HCT116 (cell line): Measurements from ENCODE around the gene ELMOD3.
"Not testable (repeated sequence)": the region's sequence is repeated elsewhere in the genome, so short reads cannot be mapped to it uniquely, and the experiment has no call there.

Experiments used
- CTCF ChIP-seq, 3 experiments: fragments of 200-600 bp in 1 of 3; sonication (generic) in 1 of 3; IDR thresholded peaks in 2 of 3; conservative IDR thresholded peaks in 1 of 3; 2 replicates each; pipeline ENCODE4 v1.5.1; 2012 to 2017; ENCODE audit warnings: low read depth in 2 of 3, low read length in 2 of 3, antibody characterized with exemption in 1 of 3, borderline replicate concordance in 1 of 3, control low read depth in 1 of 3, mild to moderate bottlenecking in 1 of 3, mixed read lengths in 1 of 3, mixed run types in 1 of 3, moderate library complexity in 1 of 3; ENCODE audit not compliant: insufficient read depth in 1 of 3
- EZH2 ChIP-seq: fragments of 200-600 bp; sonication (generic); IDR thresholded peaks from 2 replicates; pipeline ENCODE4 v1.6.1; 2017; ENCODE audit warnings: antibody characterized with exemption, mixed run types
- EZH2phosphoT487 ChIP-seq: fragments of 200-600 bp; IDR thresholded peaks from 2 replicates; pipeline ENCODE4 v1.6.1; 2018; ENCODE audit warnings: antibody characterized with exemption, borderline replicate concordance
- JUND ChIP-seq: IDR thresholded peaks from 2 replicates; pipeline ENCODE4 v1.6.1; 2012
- POLR2A ChIP-seq: IDR thresholded peaks from 2 replicates; pipeline ENCODE4 v1.7.0; 2011; ENCODE audit warnings: borderline replicate concordance; ENCODE audit not compliant: insufficient read depth, insufficient read length; ENCODE audit errors: extremely low read depth
- SRF ChIP-seq: IDR thresholded peaks from 2 replicates; pipeline ENCODE4 v1.6.1; 2012; ENCODE audit warnings: low read depth
- YY1 ChIP-seq: IDR thresholded peaks from 2 replicates; pipeline ENCODE4 v1.6.1; 2011; ENCODE audit warnings: low read length, low read depth, moderate library complexity, mild to moderate bottlenecking; ENCODE audit not compliant: insufficient replicate concordance; ENCODE audit errors: extremely low read depth
- ZBTB33 ChIP-seq: IDR thresholded peaks from 2 replicates; pipeline ENCODE4 v1.6.1; 2011; ENCODE audit warnings: mild to moderate bottlenecking, low read length, moderate library complexity; ENCODE audit not compliant: insufficient replicate concordance; ENCODE audit errors: extremely low read depth
- ZFX ChIP-seq: fragments of 450-650 bp; IDR thresholded peaks from 2 replicates; pipeline ENCODE4 v1.6.1; 2017

- not testable (repeated sequence) for TF ChIP-seq SRF; POLR2A; CTCF (IDR thresholded peaks at IDR 0.05 in 2 of 3, conservative IDR thresholded peaks at IDR 0.05 in 1 of 3; ENCODE audit: borderline replicate concordance in 1 of 3, insufficient read depth in 1 of 3, low read depth in 2 of 3, low read length in 2 of 3); JUND; YY1; EZH2phosphoT487; ZFX; EZH2; ZBTB33
These were observed 85.0 kb downstream of the ELMOD3 start for GRCh38 chr2:85439569-85439968.
